Measurements from ENCODE around the gene OPCML.

OPCML gene

GRCh38 chr11:133501643-133502539, 30.4 kb downstream of the OPCML start:
- no peak for DNase-seq

- DNase-seq: no peak
Observed at GRCh38 chr11:133500936-133501335, 31.4 kb downstream of the OPCML start.

GRCh38 chr11:133500435-133500834, 31.9 kb downstream of the OPCML start:
- DNase-seq: no peak

GRCh38 chr11:133498969-133499368, 33.3 kb downstream of the OPCML start:
- DNase-seq: no peak

- no peak for DNase-seq
Observed at GRCh38 chr11:133497477-133498140, 34.7 kb downstream of the OPCML start.

- no peak for DNase-seq
Observed at GRCh38 chr11:133492895-133493294, 39.4 kb downstream of the OPCML start.

GRCh38 chr11:133491680-133492383, 40.5 kb downstream of the OPCML start:
- no peak for DNase-seq

GRCh38 chr11:133480722-133481121, 51.6 kb downstream of the OPCML start:
- no peak for DNase-seq

GRCh38 chr11:133479209-133479608, 53.1 kb downstream of the OPCML start:
- DNase-seq: no peak

- DNase-seq: no peak
Observed at GRCh38 chr11:133477251-133477625, 55.1 kb downstream of the OPCML start.

GRCh38 chr11:133476570-133477250, 55.6 kb downstream of the OPCML start:
- DNase-seq: no peak

- no peak for DNase-seq
Observed at GRCh38 chr11:133474461-133474860, 57.8 kb downstream of the OPCML start.

GRCh38 chr11:133467686-133468085, 64.6 kb downstream of the OPCML start:
- DNase-seq: no peak

- no peak for DNase-seq
Observed at GRCh38 chr11:133443206-133443747, 89.0 kb downstream of the OPCML start.

GRCh38 chr11:133441964-133442660, 90.2 kb downstream of the OPCML start:
- no peak for DNase-seq

GRCh38 chr11:133425992-133426391, 106.3 kb downstream of the OPCML start:
- no peak for DNase-seq

GRCh38 chr11:133425245-133425644, 107.1 kb downstream of the OPCML start:
- no peak for DNase-seq

- DNase-seq: no peak
Observed at GRCh38 chr11:133418218-133418617, 114.1 kb downstream of the OPCML start.

- no peak for DNase-seq
Observed at GRCh38 chr11:133414506-133414905, 117.8 kb downstream of the OPCML start.

GRCh38 chr11:133413703-133414102, 118.6 kb downstream of the OPCML start:
- no peak for DNase-seq

- DNase-seq: no peak
Observed at GRCh38 chr11:133409799-133410198, 122.5 kb downstream of the OPCML start.

- DNase-seq: no peak
Observed at GRCh38 chr11:133408936-133409335, 123.4 kb downstream of the OPCML start.

All from DMS79 (cell line).